ENCODE measurements around the gene ASMTL.

The ASMTL gene, protein sequence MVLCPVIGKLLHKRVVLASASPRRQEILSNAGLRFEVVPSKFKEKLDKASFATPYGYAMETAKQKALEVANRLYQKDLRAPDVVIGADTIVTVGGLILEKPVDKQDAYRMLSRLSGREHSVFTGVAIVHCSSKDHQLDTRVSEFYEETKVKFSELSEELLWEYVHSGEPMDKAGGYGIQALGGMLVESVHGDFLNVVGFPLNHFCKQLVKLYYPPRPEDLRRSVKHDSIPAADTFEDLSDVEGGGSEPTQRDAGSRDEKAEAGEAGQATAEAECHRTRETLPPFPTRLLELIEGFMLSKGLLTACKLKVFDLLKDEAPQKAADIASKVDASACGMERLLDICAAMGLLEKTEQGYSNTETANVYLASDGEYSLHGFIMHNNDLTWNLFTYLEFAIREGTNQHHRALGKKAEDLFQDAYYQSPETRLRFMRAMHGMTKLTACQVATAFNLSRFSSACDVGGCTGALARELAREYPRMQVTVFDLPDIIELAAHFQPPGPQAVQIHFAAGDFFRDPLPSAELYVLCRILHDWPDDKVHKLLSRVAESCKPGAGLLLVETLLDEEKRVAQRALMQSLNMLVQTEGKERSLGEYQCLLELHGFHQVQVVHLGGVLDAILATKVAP
- long read RNA-seq, transcript ASMTL-201 (13 exons, 2,027 nt) = major isoform, 232 of 263 reads
- long read RNA-seq, partial matches to known transcripts = 2 of 263 reads
- long read RNA-seq, other reads (novel, unspliced or antisense) = 29 of 263 reads

GRCh38 chrX:1452516-1453394 is at the start of gene ASMTL:
ASMTL (minus strand) TSS chrX:1452909; CDS start chrX:1452840, 69 bp downstream.
- peak within 1 kb of the TSS; percentile 77 for H3K4me3 ChIP-seq (replicated peaks; ENCODE audit: insufficient read depth, low read length)
- peak; percentile 80 to 98 for DNase-seq (ENCODE audit: low read depth in 1 of 2, low spot score in 1 of 2)
- H3K27ac ChIP-seq (replicated peaks) = peak within 1 kb of the TSS; percentile 88
- TF ChIP-seq, protein P1, sequence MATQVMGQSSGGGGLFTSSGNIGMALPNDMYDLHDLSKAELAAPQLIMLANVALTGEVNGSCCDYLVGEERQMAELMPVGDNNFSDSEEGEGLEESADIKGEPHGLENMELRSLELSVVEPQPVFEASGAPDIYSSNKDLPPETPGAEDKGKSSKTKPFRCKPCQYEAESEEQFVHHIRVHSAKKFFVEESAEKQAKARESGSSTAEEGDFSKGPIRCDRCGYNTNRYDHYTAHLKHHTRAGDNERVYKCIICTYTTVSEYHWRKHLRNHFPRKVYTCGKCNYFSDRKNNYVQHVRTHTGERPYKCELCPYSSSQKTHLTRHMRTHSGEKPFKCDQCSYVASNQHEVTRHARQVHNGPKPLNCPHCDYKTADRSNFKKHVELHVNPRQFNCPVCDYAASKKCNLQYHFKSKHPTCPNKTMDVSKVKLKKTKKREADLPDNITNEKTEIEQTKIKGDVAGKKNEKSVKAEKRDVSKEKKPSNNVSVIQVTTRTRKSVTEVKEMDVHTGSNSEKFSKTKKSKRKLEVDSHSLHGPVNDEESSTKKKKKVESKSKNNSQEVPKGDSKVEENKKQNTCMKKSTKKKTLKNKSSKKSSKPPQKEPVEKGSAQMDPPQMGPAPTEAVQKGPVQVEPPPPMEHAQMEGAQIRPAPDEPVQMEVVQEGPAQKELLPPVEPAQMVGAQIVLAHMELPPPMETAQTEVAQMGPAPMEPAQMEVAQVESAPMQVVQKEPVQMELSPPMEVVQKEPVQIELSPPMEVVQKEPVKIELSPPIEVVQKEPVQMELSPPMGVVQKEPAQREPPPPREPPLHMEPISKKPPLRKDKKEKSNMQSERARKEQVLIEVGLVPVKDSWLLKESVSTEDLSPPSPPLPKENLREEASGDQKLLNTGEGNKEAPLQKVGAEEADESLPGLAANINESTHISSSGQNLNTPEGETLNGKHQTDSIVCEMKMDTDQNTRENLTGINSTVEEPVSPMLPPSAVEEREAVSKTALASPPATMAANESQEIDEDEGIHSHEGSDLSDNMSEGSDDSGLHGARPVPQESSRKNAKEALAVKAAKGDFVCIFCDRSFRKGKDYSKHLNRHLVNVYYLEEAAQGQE (IDR thresholded peaks at IDR 0.05; ENCODE audit: insufficient replicate concordance, low read depth) = peak; percentile 56
- TF ChIP-seq CTCF (IDR thresholded peaks at IDR 0.05; ENCODE audit: insufficient read depth, low read length) (no peak), GABPA (IDR thresholded peaks at IDR 0.05; ENCODE audit: low read depth) (no peak), POLR2AphosphoS5 (IDR thresholded peaks at IDR 0.05; ENCODE audit: low read depth) (peak; percentile 56; the same call in 1 of the 2 replicates), SPI1 (IDR thresholded peaks at IDR 0.05; ENCODE audit: borderline replicate concordance, low read depth) (no peak)
- no peaks in the 10 kb centered on the region for H3K27me3 ChIP-seq (ENCODE audit: insufficient read depth, poor library complexity, severe bottlenecking)

DNA sequence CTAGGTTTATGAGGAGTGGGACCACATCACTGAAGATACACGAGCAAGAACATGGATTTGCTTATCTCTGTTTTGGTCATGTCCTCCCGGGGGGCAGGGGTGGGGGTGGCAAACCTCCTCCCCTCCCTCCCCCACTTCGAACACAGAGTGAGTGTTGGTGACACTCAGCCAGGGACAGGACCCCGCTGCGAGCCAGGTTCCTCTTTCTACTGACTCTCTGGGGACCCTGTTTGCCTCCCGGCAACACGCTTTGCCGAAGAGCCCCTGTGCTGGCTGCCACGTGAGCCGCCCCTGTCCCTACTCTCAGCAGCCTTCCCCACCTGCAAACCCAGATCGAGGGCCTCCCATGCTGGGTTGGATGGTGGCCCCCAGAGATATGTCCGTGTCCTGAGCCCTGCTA is 49.5 kb upstream of the ASMTL start:
- H3K27me3 ChIP-seq (ENCODE audit: insufficient read depth, poor library complexity, severe bottlenecking) = no peaks in the 10 kb centered on the region
- H3K27ac ChIP-seq (replicated peaks) = peak overlapping the region; percentile 61
- TF ChIP-seq CTCF (IDR thresholded peaks at IDR 0.05; ENCODE audit: insufficient read depth, low read length) (no peak), SPI1 (IDR thresholded peaks at IDR 0.05; ENCODE audit: borderline replicate concordance, low read depth) (peak; percentile 33; the same call in 1 of the 2 replicates), GABPA (IDR thresholded peaks at IDR 0.05; ENCODE audit: low read depth) (no peak), POLR2AphosphoS5 (IDR thresholded peaks at IDR 0.05; ENCODE audit: low read depth) (no peak)
- DNase-seq (ENCODE audit: low read depth in 1 of 2, low spot score in 1 of 2) = peak in 1 of 2 experiments; percentile 63
- H3K4me3 ChIP-seq (replicated peaks; ENCODE audit: insufficient read depth, low read length) = no peak overlapping the region

DNA sequence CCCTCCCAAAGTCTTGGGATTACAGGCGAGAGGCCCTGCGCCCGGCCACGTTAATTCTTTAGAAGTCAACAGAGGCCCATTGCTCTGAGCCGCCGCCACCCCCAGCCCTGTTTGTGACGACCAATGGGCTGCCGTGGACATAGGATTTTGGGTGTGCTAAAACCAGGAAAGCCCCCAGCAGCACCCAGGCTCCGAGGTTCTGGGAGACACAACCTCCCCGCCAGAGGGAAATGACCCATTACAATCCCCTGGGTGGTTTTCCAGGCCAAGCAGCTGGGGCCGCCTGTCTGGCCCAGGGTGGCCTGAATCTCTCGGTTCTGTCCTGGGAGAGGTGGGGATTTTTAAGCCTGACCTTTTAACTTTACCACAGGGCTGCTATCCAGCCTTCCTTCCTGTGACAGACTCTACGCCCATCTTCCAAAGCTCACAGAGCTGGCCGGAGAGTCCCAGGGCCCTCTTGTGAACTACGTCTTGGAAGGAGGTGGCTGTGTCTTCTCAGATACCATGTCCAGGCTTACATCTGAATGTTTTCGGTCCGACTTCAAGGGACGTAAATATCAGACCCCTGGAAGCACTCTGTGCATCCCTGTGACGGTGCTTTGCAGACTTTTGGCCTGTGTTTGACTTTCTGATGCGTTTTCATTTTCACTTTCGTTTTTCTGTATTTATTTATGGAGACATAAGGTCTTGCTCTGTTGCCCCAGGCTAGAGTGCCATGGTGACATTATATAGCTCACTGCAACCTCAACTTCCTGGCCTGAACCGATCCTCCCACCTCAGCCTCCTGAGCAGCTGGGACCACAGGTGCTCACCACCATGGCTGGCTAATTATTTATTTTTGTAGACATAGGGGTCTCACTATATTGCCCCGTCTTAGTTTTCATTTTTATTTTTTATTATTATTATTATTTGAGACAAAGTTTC is 48.3 kb upstream of the ASMTL start:
- no peak for DNase-seq (ENCODE audit: low read depth in 1 of 2, low spot score in 1 of 2)
- H3K27ac ChIP-seq (replicated peaks) = 0 out of 2 replicates have a peak overlapping the region, but pooled peaks have one; percentile 8

More for the DNA sequence above, 48.3 kb upstream of the ASMTL start:
- TF ChIP-seq GABPA (IDR thresholded peaks at IDR 0.05; ENCODE audit: low read depth) (no peak), SPI1 (IDR thresholded peaks at IDR 0.05; ENCODE audit: borderline replicate concordance, low read depth) (no peak), CTCF (IDR thresholded peaks at IDR 0.05; ENCODE audit: insufficient read depth, low read length) (no peak), POLR2AphosphoS5 (IDR thresholded peaks at IDR 0.05; ENCODE audit: low read depth) (no peak)
- TF ChIP-seq, protein P1 (IDR thresholded peaks at IDR 0.05; ENCODE audit: insufficient replicate concordance, low read depth) = no peak
- H3K4me3 ChIP-seq (replicated peaks; ENCODE audit: insufficient read depth, low read length) = no peak overlapping the region
- H3K27me3 ChIP-seq (ENCODE audit: insufficient read depth, poor library complexity, severe bottlenecking) = no peaks in the 10 kb centered on the region

All from HL-60 (cell line).